HepG2 (cell line): ENCODE results near the gene CD300A. TPM values are rescaled to one million over a fixed set of nuclear protein-coding genes. Genes with fewer than 3 reads are reported as not detected.

Experiments used
- BHLHE40 ChIP-seq: IDR thresholded peaks from 2 replicates; pipeline ENCODE4 v1.6.1; 2011; ENCODE audit warnings: low read length, improper control_type of control experiment
- CENPBD1 ChIP-seq: sonication (generic); formaldehyde crosslinking; IDR thresholded peaks from 2 replicates; pipeline ENCODE4 v1.8.0; 2022; ENCODE audit warnings: missing genetic modification reagents, low read depth, mild to moderate bottlenecking, borderline replicate concordance
- DZIP1 ChIP-seq: sonication (generic); formaldehyde crosslinking; IDR thresholded peaks from 2 replicates; pipeline ENCODE4 v1.5.0; 2020; ENCODE audit warnings: mild to moderate bottlenecking, missing genetic modification reagents
- EZH2 ChIP-seq: conservative IDR thresholded peaks from 2 replicates; pipeline ENCODE4 v1.6.1; 2012; ENCODE audit warnings: mild to moderate bottlenecking, low read depth, low read length, moderate library complexity
- GLI4 ChIP-seq: sonication (generic); formaldehyde crosslinking; IDR thresholded peaks from 2 replicates; pipeline ENCODE4 v1.5.1; 2020; ENCODE audit warnings: missing genetic modification reagents, mild to moderate bottlenecking, moderate library complexity, borderline replicate concordance
- KLF15 ChIP-seq: sonication (generic); formaldehyde crosslinking; IDR thresholded peaks from 2 replicates; pipeline ENCODE4 v1.8.1; 2023; ENCODE audit warnings: borderline replicate concordance, mild to moderate bottlenecking, inconsistent platforms, missing genetic modification reagents, mixed read lengths
- MZF1 ChIP-seq: sonication (generic); formaldehyde crosslinking; IDR thresholded peaks from 2 replicates; pipeline ENCODE4 v1.8.1; 2023; ENCODE audit warnings: mild to moderate bottlenecking, missing genetic modification reagents, borderline replicate concordance
- PHF8 ChIP-seq: sonication (generic); formaldehyde crosslinking; IDR thresholded peaks from 2 replicates; pipeline ENCODE4 v1.5.0; 2020; ENCODE audit warnings: missing genetic modification reagents
- PRPF4 ChIP-seq: fragments of 200-400 bp; formaldehyde crosslinking; IDR thresholded peaks from 2 replicates; pipeline ENCODE4 v1.6.1; 2016; ENCODE audit warnings: low read length, low read depth; ENCODE audit not compliant: poor library complexity, severe bottlenecking
- RFX1 ChIP-seq: fragments of 450-650 bp; IDR thresholded peaks from 2 replicates; pipeline ENCODE4 v1.6.1; 2017
- SALL2 ChIP-seq: sonication (generic); formaldehyde crosslinking; IDR thresholded peaks from 2 replicates; pipeline ENCODE4 v1.8.1; 2023; ENCODE audit warnings: mild to moderate bottlenecking, missing genetic modification reagents, inconsistent platforms
- SOX5 ChIP-seq: IDR thresholded peaks from 2 replicates; pipeline ENCODE4 v1.6.1; 2016; ENCODE audit warnings: borderline replicate concordance
- STAG1 ChIP-seq: sonication (generic); formaldehyde crosslinking; IDR thresholded peaks from 2 replicates; pipeline ENCODE4 v1.4.0; 2020; ENCODE audit warnings: missing genetic modification reagents
- THAP7 ChIP-seq: sonication (generic); formaldehyde crosslinking; IDR thresholded peaks from 2 replicates; pipeline ENCODE4 v1.8.1; 2023; ENCODE audit warnings: mild to moderate bottlenecking, missing genetic modification reagents
- ZBTB20 ChIP-seq: sonication (generic); formaldehyde crosslinking; IDR thresholded peaks from 2 replicates; pipeline ENCODE4 v1.8.1; 2023; ENCODE audit warnings: missing genetic modification reagents, low read depth, mild to moderate bottlenecking, borderline replicate concordance
- ZFP90 ChIP-seq: sonication (generic); formaldehyde crosslinking; IDR thresholded peaks from 2 replicates; pipeline ENCODE4 v1.8.0; 2022; ENCODE audit warnings: missing genetic modification reagents, mild to moderate bottlenecking, inconsistent platforms, borderline replicate concordance
- ZNF431 ChIP-seq: sonication (generic); formaldehyde crosslinking; IDR thresholded peaks from 2 replicates; pipeline ENCODE4 v1.9.0; 2022; ENCODE audit warnings: missing genetic modification reagents, low read depth, mild to moderate bottlenecking, borderline replicate concordance
- ZNF557 ChIP-seq: sonication (generic); formaldehyde crosslinking; IDR thresholded peaks from 2 replicates; pipeline ENCODE4 v1.4.0; 2020; ENCODE audit warnings: missing genetic modification reagents
- ZNF577 ChIP-seq: sonication (generic); formaldehyde crosslinking; IDR thresholded peaks from 2 replicates; pipeline ENCODE4 v1.4.0; 2020; ENCODE audit warnings: mild to moderate bottlenecking, low read depth, missing genetic modification reagents, borderline replicate concordance
- ZNF709 ChIP-seq: sonication (generic); formaldehyde crosslinking; IDR thresholded peaks from 2 replicates; pipeline ENCODE4 v1.5.0; 2020; ENCODE audit warnings: mild to moderate bottlenecking, missing genetic modification reagents
- ZNF839 ChIP-seq: sonication (generic); formaldehyde crosslinking; IDR thresholded peaks from 2 replicates; pipeline ENCODE4 v1.4.0; 2020; ENCODE audit warnings: missing genetic modification reagents, mild to moderate bottlenecking, borderline replicate concordance
- ZSCAN9 ChIP-seq: IDR thresholded peaks from 2 replicates; pipeline ENCODE4 v1.6.1; 2016; ENCODE audit warnings: borderline replicate concordance
- ZXDC ChIP-seq: sonication (generic); formaldehyde crosslinking; IDR thresholded peaks from 2 replicates; pipeline ENCODE4 v1.5.0; 2020; ENCODE audit warnings: mild to moderate bottlenecking, missing genetic modification reagents
- polyA plus RNA-seq, 8 experiments: library from polyadenylated mRNA; depleted of rRNA in 3 of 8; stranded (reverse) in 7 of 8; unstranded in 1 of 8; fragments of >200 nt; fragmentation: Illumina TruSeq in 4 of 8; extraction: Trizol in 4 of 8; gene quantifications; 2 replicates each; pipeline versions ENCODE4 v1.2.1 to v1.2.3, GENCODE V29; 2011 to 2016; ENCODE audit warnings: low read depth in 4 of 8, missing spikeins in 1 of 8, mixed read lengths in 1 of 8; ENCODE audit not compliant: insufficient read depth in 1 of 8
- total RNA-seq, 5 experiments: library from RNA; depleted of rRNA; stranded (reverse); fragments of >200 nt; fragmentation: Illumina TruSeq; extraction: Trizol; gene quantifications; 2 replicates each; pipeline ENCODE4 v1.2.3, GENCODE V29; 2016; ENCODE audit warnings: low read depth in 1 of 5

CD300A gene
- total and polyA plus RNA-seq, 2 of the 13 experiments (the other 11 are each of a cell fraction or from before 2014, with no cell fraction given) = not detected

- no peak; the same call in 1 of the 2 replicates for TF ChIP-seq ZNF431 (CRISPR knock-in tag)
- 0 out of 2 replicates have a peak, but pooled peaks have one; percentile 61 for TF ChIP-seq SALL2 (CRISPR knock-in tag)
- TF ChIP-seq DZIP1 (CRISPR knock-in tag) = no peak; the same call in 1 of the 2 replicates
- TF ChIP-seq CENPBD1 (CRISPR knock-in tag) = peak; percentile 20; the same call in 1 of the 2 replicates
- peak; percentile 72 for TF ChIP-seq ZNF709 (CRISPR knock-in tag)
- no peak; the same call in 1 of the 2 replicates for TF ChIP-seq KLF15
- no peak; the same call in 1 of the 2 replicates for TF ChIP-seq ZXDC (CRISPR knock-in tag)
- no peak; the same call in none of the 2 replicates for TF ChIP-seq ZSCAN9 (CRISPR knock-in tag)
- peak; percentile 99 for TF ChIP-seq GLI4 (CRISPR knock-in tag)
- TF ChIP-seq THAP7 (CRISPR knock-in tag) = peak; percentile 63
- TF ChIP-seq MZF1 (CRISPR knock-in tag) = no peak
- TF ChIP-seq PHF8 (CRISPR knock-in tag) = peak; percentile 69
- TF ChIP-seq ZFP90 = peak; percentile 76; the same call in 1 of the 2 replicates
- peak; percentile 91 for TF ChIP-seq ZNF557 (CRISPR knock-in tag)
- peak; percentile 12; the same call in 1 of the 2 replicates for TF ChIP-seq STAG1
- TF ChIP-seq EZH2 = no peak
- TF ChIP-seq BHLHE40 = peak; percentile 83
- TF ChIP-seq SOX5 (CRISPR knock-in tag) = peak; percentile 65; the same call in 1 of the 2 replicates
- TF ChIP-seq ZNF577 (CRISPR knock-in tag) = no peak
- no peak; the same call in 1 of the 2 replicates for TF ChIP-seq ZNF839 (CRISPR knock-in tag)
- TF ChIP-seq RFX1 = no peak
- TF ChIP-seq ZBTB20 = peak; percentile 86; the same call in 1 of the 2 replicates
- TF ChIP-seq PRPF4 = peak; percentile 98
Observed at GRCh38 chr17:74430706-74431567, 35.5 kb upstream of the CD300A start (continued).
